OCI-LY1 (cell line): ENCODE measurements around the gene N4BP3.

Source experiments
- H2AFZ ChIP-seq: fragments of 200-600 bp; sonication (generic), shearing (Covaris generic); 2 replicates; pipeline ENCODE4 v1.6.0; 2014; ENCODE audit warnings: antibody characterized with exemption, mild to moderate bottlenecking, low read length
- H3F3A ChIP-seq: fragments of 200-600 bp; sonication (generic), shearing (Covaris generic); 2 replicates; pipeline ENCODE4 v1.6.0; 2014; ENCODE audit warnings: mild to moderate bottlenecking, antibody characterized with exemption, low read length, moderate library complexity; ENCODE audit not compliant: insufficient read depth
- H3K27ac ChIP-seq: fragments of 200-600 bp; sonication (generic); 2 replicates; pipeline ENCODE4 v1.5.1; 2014; ENCODE audit warnings: low read length, mixed run types, mild to moderate bottlenecking, low read depth; ENCODE audit not compliant: poor library complexity, severe bottlenecking
- H3K27me3 ChIP-seq: fragments of 200-600 bp; sonication (generic); 2 replicates; pipeline ENCODE4 v1.6.0; 2014; ENCODE audit warnings: antibody characterized with exemption, mild to moderate bottlenecking, low read length, moderate library complexity; ENCODE audit not compliant: insufficient read depth
- H3K36me3 ChIP-seq: fragments of 200-600 bp; sonication (generic); 2 replicates; pipeline ENCODE4 v1.6.1; 2014; ENCODE audit warnings: mild to moderate bottlenecking, antibody characterized with exemption, low read length, moderate library complexity, mixed read lengths; ENCODE audit not compliant: insufficient read depth
- H3K4me1 ChIP-seq: fragments of 200-600 bp; sonication (generic); 2 replicates; pipeline ENCODE4 v1.5.1; 2014; ENCODE audit warnings: mild to moderate bottlenecking, low read length, moderate library complexity; ENCODE audit not compliant: insufficient read depth, severe bottlenecking
- H3K4me2 ChIP-seq: fragments of 200-600 bp; sonication (generic), shearing (Covaris generic); 2 replicates; pipeline ENCODE4 v1.6.1; 2014; ENCODE audit warnings: low read length
- H3K4me3 ChIP-seq: fragments of 200-600 bp; sonication (generic); 2 replicates; pipeline ENCODE4 v1.5.1; 2014; ENCODE audit warnings: low read length, low read depth, mild to moderate bottlenecking, mixed read lengths; ENCODE audit not compliant: poor library complexity, severe bottlenecking
- H3K79me2 ChIP-seq: fragments of 200-600 bp; shearing (Covaris generic); 2 replicates; pipeline ENCODE4 v1.6.1; 2016; ENCODE audit warnings: mixed run types, low read length, mixed read lengths; ENCODE audit not compliant: insufficient read depth
- H3K9ac ChIP-seq: fragments of 200-600 bp; sonication (generic), shearing (Covaris generic); 2 replicates; pipeline ENCODE4 v1.6.1; 2014; ENCODE audit warnings: mild to moderate bottlenecking, low read length, mixed read lengths
- H3K9me2 ChIP-seq: fragments of 200-600 bp; sonication (generic), shearing (Covaris generic); 2 replicates; pipeline ENCODE4 v1.6.1; 2014; ENCODE audit warnings: low read depth, mild to moderate bottlenecking, low read length, mixed read lengths
- H3K9me3 ChIP-seq: fragments of 200-600 bp; shearing (Covaris generic); 2 replicates; pipeline ENCODE4 v1.6.1; 2014; ENCODE audit warnings: low read length, mixed read lengths
- H4K20me1 ChIP-seq: fragments of 200-600 bp; sonication (generic), shearing (Covaris generic); 2 replicates; pipeline ENCODE4 v1.6.0; 2016; ENCODE audit warnings: mild to moderate bottlenecking, low read length; ENCODE audit not compliant: insufficient read depth
- CTCF ChIP-seq: fragments of 200-600 bp; sonication (generic), shearing (Covaris generic); IDR thresholded peaks from 2 replicates; pipeline ENCODE4 v1.5.1; 2017; ENCODE audit warnings: mild to moderate bottlenecking, antibody characterized with exemption, low read length, moderate library complexity, mixed read lengths
- EZH2 ChIP-seq: fragments of 200-600 bp; sonication (generic), shearing (Covaris generic); IDR thresholded peaks from 2 replicates; pipeline ENCODE4 v1.8.0; 2017; ENCODE audit warnings: borderline replicate concordance, mixed run types, mild to moderate bottlenecking, antibody characterized with exemption, low read length, moderate library complexity, mixed read lengths

Gene N4BP3

GRCh38 chr5:178141550-178141949, 28.2 kb downstream of the N4BP3 start:
- no peak overlapping the region for H3K9ac ChIP-seq
- no peak overlapping the region for H2AFZ ChIP-seq
- no peaks in the 10 kb centered on the region for H3K9me3 ChIP-seq
- no peak overlapping the region for H3K4me3 ChIP-seq
- H3F3A ChIP-seq: no peaks in the 10 kb centered on the region
- peaks cover 85% of the 10 kb centered on the region for H3K36me3 ChIP-seq
- no peaks in the 10 kb centered on the region for H3K9me2 ChIP-seq
- H3K4me2 ChIP-seq: no peak overlapping the region
- H3K27me3 ChIP-seq: no peaks in the 10 kb centered on the region
- H4K20me1 ChIP-seq: no peaks in the 10 kb centered on the region
- TF ChIP-seq CTCF: no peak
- TF ChIP-seq EZH2: no peak
- H3K4me1 ChIP-seq: no peaks in the 10 kb centered on the region
- H3K27ac ChIP-seq: no peak overlapping the region
- no peaks in the 10 kb centered on the region for H3K79me2 ChIP-seq

- H3F3A ChIP-seq: no peaks in the 10 kb centered on the region
- no peak overlapping the region for H3K4me2 ChIP-seq
- H3K4me1 ChIP-seq: no peaks in the 10 kb centered on the region
- H3K27ac ChIP-seq: no peak overlapping the region
- H3K27me3 ChIP-seq: no peaks in the 10 kb centered on the region
- no peak overlapping the region for H2AFZ ChIP-seq
- H3K79me2 ChIP-seq: no peaks in the 10 kb centered on the region
- H3K36me3 ChIP-seq: peaks cover 87% of the 10 kb centered on the region
- no peak overlapping the region for H3K4me3 ChIP-seq
- H3K9me3 ChIP-seq: no peaks in the 10 kb centered on the region
- H3K9ac ChIP-seq: no peak overlapping the region
- TF ChIP-seq CTCF: no peak
- no peak for TF ChIP-seq EZH2
- no peaks in the 10 kb centered on the region for H3K9me2 ChIP-seq
- H4K20me1 ChIP-seq: no peaks in the 10 kb centered on the region
These were observed 29.3 kb downstream of the N4BP3 start for GRCh38 chr5:178142642-178143041.

- no peaks in the 10 kb centered on the region for H3K79me2 ChIP-seq
- no peaks in the 10 kb centered on the region for H4K20me1 ChIP-seq
- H3K27ac ChIP-seq: no peak overlapping the region
These were observed 29.9 kb downstream of the N4BP3 start for GRCh38 chr5:178143246-178143645.

More at GRCh38 chr5:178143246-178143645, 29.9 kb downstream of the N4BP3 start:
- TF ChIP-seq EZH2 (no peak), CTCF (no peak)
- Histone ChIP-seq H3K9me2 (no peaks in the 10 kb centered on the region), H3K36me3 (peaks cover 87% of the 10 kb centered on the region), H3K4me3 (no peak overlapping the region), H3K27me3 (no peaks in the 10 kb centered on the region), H3K9me3 (no peaks in the 10 kb centered on the region), H3K9ac (no peak overlapping the region), H3K4me2 (no peak overlapping the region), H3F3A (no peaks in the 10 kb centered on the region), H2AFZ (no peak overlapping the region), H3K4me1 (no peaks in the 10 kb centered on the region)
